AG10803 (cell line): ENCODE data around the gene FARS2.

Source experiments
- DNase-seq: peaks from one replicate; pipeline ENCODE4 v3.0.0; 2010; ENCODE audit warnings: low read depth
- H3K4me3 ChIP-seq: 2 replicates; pipeline ENCODE4 v1.5.1; 2011; ENCODE audit warnings: mild to moderate bottlenecking, low read length, control low read depth
- TF ChIP-seq, protein P1 (sequence below): conservative IDR thresholded peaks from 2 replicates; pipeline ENCODE4 v1.5.1; 2011; ENCODE audit warnings: mild to moderate bottlenecking, low read length, control low read depth, inconsistent platforms

FARS2 gene

DNA sequence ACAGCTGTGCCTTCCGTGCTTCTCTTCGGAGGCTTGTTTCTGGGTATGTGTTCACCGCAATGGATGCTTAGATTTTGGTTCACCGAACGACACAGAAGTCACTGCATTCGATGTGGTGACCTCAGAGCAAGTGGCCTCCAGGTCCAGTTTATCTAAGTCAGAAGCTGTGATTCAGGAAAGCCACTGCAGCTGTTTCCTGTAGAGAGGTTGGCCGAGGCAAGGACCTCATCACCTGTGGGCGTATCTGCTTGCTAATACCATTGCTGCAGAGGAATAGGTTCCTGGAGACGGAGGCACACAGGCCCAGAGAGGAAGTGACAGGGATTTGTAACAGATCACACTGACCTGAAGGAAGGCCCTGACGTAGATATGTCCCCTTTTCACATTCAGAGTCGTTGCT is 82.7 kb downstream of the FARS2 start:
- TF ChIP-seq, protein P1, sequence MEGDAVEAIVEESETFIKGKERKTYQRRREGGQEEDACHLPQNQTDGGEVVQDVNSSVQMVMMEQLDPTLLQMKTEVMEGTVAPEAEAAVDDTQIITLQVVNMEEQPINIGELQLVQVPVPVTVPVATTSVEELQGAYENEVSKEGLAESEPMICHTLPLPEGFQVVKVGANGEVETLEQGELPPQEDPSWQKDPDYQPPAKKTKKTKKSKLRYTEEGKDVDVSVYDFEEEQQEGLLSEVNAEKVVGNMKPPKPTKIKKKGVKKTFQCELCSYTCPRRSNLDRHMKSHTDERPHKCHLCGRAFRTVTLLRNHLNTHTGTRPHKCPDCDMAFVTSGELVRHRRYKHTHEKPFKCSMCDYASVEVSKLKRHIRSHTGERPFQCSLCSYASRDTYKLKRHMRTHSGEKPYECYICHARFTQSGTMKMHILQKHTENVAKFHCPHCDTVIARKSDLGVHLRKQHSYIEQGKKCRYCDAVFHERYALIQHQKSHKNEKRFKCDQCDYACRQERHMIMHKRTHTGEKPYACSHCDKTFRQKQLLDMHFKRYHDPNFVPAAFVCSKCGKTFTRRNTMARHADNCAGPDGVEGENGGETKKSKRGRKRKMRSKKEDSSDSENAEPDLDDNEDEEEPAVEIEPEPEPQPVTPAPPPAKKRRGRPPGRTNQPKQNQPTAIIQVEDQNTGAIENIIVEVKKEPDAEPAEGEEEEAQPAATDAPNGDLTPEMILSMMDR: no peak
- DNase-seq: no peak
- no peak overlapping the region for H3K4me3 ChIP-seq

DNA sequence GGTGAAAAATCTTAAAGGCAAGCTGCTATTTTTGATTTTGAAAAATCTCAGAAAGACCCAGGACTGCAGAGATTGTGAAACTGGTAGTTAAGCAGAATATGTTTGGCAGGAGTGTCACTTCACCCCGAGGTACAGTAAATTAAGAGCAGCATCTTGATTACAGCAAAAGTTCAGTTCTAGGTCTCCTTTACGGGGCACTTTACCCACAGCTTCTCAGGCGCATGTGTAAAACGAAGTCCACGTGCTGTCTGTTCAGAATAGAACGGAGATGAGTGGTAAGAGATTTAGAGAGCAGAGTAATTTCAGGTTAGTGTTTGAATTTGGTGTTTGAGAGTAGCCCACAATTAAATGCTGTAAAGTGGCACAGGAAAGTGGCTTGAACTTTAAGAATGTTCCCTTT is 84.0 kb downstream of the FARS2 start:
- TF ChIP-seq, protein P1: no peak
- no peak for DNase-seq
- no peak overlapping the region for H3K4me3 ChIP-seq

DNA sequence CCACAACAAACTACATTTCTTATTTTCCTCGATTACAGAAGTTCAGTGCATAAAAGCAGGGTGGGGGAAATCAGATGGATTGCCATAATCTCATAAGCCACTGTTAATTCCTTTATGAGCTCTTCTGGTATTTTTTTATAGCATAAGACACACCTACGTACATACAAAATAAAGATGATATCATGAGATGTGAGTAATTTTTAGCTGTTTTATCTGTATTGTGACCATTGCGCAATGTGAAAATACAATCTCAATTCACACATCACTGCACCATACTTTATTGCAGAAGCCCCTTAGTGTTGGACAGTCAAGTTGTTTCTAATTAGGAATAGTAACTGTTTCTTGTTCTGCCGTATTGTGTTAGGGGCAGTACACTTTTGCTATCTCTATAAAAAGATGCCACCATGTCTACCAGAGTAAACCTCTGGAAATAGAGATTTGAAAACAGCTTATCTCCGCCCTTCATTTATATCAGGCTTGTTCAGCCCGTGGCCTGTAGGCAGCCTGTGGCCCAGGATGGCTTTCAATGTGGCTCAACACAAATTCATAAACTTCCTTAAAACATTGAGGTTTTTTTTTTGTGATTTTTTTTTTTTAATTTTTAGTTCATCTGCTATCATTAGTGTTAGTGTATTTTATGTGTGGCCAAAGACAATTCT is 90.4 kb downstream of the FARS2 start:
- H3K4me3 ChIP-seq: no peak overlapping the region
- no peak for DNase-seq
- TF ChIP-seq, protein P1: no peak

DNA sequence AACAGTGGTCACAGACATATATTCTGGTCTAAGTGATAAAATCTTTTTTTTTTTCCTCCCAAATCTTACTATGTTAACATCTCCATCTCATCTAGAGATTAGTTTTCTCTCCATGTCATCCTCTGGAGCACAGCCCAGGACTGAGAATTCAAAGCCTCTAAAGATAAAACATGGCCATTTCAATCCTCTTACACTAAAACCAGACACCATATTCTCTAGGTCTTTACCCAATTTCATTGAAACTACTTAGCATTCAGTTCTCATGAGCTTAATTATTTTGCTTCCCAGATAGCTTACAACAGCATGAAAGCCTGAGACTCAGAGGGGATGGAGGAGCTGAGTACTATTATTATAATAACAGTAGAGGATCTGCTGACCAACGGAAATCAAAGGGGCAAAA is 92.7 kb downstream of the FARS2 start:
- DNase-seq: no peak
- TF ChIP-seq, protein P1: no peak
- H3K4me3 ChIP-seq: no peak overlapping the region

DNA sequence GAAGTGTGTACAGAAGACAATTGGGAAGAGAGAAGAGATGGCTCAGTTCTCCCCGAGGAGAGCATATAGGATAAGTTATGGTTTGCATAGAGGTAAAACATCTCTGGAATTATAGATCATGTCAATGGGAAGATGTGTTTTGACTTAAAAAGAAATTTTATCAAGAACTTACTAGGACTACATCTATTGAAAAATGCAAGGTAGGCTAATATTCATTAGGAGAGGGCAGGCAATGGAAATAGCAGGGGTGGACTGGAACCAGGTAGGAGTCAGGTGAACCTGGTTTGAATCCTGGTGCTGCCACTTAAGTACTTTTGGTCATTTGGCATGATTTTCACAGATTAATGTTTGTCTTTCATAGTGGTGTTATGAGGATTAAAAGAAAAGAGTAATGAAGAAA is 96.2 kb downstream of the FARS2 start:
- DNase-seq: no peak
- TF ChIP-seq, protein P1: no peak
- no peak overlapping the region for H3K4me3 ChIP-seq

DNA sequence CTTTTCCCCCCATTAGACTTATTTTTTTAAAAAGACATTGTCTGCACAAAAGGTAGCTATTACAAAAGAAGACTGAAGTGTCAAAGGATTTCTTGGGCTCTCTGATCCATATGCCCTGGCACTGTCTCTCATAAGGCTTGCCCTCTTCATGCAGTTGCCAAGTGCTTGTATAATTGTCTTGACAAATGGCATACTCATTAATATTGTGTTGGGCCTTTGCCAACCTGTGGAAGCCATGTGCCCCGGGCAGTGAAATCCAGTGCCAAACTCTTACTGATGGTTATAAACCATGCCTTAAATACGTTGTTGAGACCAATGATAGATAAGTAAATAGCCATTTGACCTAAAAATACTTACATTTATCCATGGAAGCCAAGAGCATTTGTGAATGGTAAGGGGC is 98.1 kb downstream of the FARS2 start:
- no peak overlapping the region for H3K4me3 ChIP-seq
- no peak for DNase-seq
- TF ChIP-seq, protein P1: no peak

DNA sequence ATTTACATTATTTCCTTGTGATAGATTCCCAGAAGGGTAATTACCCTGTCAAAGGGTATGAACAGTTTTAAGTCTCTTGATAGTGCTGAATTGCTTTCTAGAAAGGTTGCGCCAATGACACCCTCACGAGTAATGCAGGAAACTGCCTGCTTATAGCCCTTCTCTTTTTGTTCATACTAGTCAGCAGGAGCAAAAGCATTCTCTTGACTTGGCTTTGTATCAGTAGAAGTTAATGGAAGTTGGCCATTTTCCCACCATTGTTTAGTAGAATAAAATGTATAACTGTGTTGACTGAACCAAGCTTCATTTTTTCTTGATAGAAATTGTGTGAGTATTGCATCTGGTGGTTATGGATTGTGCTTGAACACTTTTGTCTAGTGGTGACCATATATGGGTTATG is 100.1 kb downstream of the FARS2 start:
- TF ChIP-seq, protein P1: no peak
- no peak overlapping the region for H3K4me3 ChIP-seq
- peak; percentile 23 for DNase-seq
